Measurements from ENCODE around the gene ZNF443. TPM values are rescaled to one million over a fixed set of nuclear protein-coding genes. Genes with fewer than 3 reads are reported as not detected.

Gene ZNF443
- total and polyA plus RNA-seq, 9 of the 15 experiments (the other 6 are each of a cell fraction or from before 2014, with no cell fraction given) = 1.5 to 4.9 (median 2.8) TPM

DNA sequence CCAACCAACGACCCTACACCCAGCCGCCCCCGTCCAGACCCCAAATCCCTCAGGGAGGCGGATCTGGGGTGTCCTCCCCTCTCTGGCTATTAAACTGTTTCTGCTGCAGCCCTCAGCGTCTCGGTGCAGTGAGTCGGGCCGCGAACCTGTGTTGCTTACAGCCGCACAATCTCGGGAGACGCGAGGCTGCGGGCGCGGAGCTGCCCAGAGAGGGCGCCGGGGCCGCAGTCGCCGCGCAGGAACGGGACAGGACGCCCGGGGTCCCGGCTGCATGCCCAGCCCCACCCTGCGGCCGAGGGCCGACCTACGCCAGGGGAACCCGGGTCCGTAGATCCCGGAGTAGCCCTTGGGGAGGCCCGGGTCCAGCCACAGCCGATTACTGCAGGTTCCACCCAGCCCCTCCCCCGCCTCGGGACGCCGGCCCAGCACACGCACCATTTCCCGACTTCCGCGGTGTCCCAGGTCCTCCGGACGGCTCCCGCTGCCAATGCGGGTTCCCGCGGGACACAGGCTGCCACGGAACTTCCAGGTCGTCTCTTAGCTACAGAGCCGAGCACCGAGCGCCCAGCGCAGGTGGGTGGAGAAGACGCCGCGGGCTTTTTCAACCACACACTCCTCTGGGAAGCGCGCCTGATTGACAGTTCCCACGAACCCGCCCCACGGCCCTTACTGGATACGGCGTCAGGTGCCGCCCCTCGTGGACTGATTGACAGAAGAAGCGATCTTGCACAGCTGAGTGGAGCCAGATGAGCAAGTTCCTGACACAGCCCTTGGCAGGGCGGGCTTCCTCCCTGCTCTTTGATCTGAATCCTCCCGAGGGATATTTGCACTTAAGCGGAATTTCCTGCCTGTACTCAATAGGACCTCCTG lies 40.0 kb downstream of the ZNF443 start, which contains the start of gene ZNF799 (continued):
- TF ChIP-seq, protein P1, sequence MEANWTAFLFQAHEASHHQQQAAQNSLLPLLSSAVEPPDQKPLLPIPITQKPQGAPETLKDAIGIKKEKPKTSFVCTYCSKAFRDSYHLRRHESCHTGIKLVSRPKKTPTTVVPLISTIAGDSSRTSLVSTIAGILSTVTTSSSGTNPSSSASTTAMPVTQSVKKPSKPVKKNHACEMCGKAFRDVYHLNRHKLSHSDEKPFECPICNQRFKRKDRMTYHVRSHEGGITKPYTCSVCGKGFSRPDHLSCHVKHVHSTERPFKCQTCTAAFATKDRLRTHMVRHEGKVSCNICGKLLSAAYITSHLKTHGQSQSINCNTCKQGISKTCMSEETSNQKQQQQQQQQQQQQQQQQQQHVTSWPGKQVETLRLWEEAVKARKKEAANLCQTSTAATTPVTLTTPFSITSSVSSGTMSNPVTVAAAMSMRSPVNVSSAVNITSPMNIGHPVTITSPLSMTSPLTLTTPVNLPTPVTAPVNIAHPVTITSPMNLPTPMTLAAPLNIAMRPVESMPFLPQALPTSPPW (CRISPR knock-in tag; IDR thresholded peaks at IDR 0.05) = peak; percentile 52
- TF ChIP-seq HNRNPUL1 (IDR thresholded peaks at IDR 0.05; ENCODE audit: low read length) = no peak
- no peak for TF ChIP-seq HNRNPH1 (optimal IDR thresholded peaks at IDR 0.05; ENCODE audit: low read depth, low read length)
- TF ChIP-seq HSF4 (CRISPR knock-in tag; IDR thresholded peaks at IDR 0.05; ENCODE audit: borderline replicate concordance) = no peak
- no peak for TF ChIP-seq ELF4 (CRISPR knock-in tag; IDR thresholded peaks at IDR 0.05)
- TF ChIP-seq RBM34 (IDR thresholded peaks at IDR 0.05; ENCODE audit: borderline replicate concordance, insufficient read depth, low read length) = no peak
- TF ChIP-seq NCOR1 (IDR thresholded peaks at IDR 0.05) = no peak
- TF ChIP-seq SETDB1 (IDR thresholded peaks at IDR 0.05; ENCODE audit: low read length) = no peak
- TF ChIP-seq, protein P2, sequence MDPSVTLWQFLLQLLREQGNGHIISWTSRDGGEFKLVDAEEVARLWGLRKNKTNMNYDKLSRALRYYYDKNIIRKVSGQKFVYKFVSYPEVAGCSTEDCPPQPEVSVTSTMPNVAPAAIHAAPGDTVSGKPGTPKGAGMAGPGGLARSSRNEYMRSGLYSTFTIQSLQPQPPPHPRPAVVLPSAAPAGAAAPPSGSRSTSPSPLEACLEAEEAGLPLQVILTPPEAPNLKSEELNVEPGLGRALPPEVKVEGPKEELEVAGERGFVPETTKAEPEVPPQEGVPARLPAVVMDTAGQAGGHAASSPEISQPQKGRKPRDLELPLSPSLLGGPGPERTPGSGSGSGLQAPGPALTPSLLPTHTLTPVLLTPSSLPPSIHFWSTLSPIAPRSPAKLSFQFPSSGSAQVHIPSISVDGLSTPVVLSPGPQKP (CRISPR knock-in tag; IDR thresholded peaks at IDR 0.05) = no peak
- TF ChIP-seq NR2C1 (IDR thresholded peaks at IDR 0.05) = no peak
- no peak for TF ChIP-seq NR2C1 (tag; IDR thresholded peaks at IDR 0.05)
- TF ChIP-seq RBM15 (IDR thresholded peaks at IDR 0.05; ENCODE audit: insufficient read depth, low read length) = no peak
- no peak for TF ChIP-seq ZNF408 (CRISPR knock-in tag; IDR thresholded peaks at IDR 0.05; ENCODE audit: low read depth)
- TF ChIP-seq, protein P3, sequence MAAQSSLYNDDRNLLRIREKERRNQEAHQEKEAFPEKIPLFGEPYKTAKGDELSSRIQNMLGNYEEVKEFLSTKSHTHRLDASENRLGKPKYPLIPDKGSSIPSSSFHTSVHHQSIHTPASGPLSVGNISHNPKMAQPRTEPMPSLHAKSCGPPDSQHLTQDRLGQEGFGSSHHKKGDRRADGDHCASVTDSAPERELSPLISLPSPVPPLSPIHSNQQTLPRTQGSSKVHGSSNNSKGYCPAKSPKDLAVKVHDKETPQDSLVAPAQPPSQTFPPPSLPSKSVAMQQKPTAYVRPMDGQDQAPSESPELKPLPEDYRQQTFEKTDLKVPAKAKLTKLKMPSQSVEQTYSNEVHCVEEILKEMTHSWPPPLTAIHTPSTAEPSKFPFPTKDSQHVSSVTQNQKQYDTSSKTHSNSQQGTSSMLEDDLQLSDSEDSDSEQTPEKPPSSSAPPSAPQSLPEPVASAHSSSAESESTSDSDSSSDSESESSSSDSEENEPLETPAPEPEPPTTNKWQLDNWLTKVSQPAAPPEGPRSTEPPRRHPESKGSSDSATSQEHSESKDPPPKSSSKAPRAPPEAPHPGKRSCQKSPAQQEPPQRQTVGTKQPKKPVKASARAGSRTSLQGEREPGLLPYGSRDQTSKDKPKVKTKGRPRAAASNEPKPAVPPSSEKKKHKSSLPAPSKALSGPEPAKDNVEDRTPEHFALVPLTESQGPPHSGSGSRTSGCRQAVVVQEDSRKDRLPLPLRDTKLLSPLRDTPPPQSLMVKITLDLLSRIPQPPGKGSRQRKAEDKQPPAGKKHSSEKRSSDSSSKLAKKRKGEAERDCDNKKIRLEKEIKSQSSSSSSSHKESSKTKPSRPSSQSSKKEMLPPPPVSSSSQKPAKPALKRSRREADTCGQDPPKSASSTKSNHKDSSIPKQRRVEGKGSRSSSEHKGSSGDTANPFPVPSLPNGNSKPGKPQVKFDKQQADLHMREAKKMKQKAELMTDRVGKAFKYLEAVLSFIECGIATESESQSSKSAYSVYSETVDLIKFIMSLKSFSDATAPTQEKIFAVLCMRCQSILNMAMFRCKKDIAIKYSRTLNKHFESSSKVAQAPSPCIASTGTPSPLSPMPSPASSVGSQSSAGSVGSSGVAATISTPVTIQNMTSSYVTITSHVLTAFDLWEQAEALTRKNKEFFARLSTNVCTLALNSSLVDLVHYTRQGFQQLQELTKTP (IDR thresholded peaks at IDR 0.05; ENCODE audit: low read depth in 1 of 2, partially characterized antibody in 2 of 2) = no peak
- TF ChIP-seq, protein P4, sequence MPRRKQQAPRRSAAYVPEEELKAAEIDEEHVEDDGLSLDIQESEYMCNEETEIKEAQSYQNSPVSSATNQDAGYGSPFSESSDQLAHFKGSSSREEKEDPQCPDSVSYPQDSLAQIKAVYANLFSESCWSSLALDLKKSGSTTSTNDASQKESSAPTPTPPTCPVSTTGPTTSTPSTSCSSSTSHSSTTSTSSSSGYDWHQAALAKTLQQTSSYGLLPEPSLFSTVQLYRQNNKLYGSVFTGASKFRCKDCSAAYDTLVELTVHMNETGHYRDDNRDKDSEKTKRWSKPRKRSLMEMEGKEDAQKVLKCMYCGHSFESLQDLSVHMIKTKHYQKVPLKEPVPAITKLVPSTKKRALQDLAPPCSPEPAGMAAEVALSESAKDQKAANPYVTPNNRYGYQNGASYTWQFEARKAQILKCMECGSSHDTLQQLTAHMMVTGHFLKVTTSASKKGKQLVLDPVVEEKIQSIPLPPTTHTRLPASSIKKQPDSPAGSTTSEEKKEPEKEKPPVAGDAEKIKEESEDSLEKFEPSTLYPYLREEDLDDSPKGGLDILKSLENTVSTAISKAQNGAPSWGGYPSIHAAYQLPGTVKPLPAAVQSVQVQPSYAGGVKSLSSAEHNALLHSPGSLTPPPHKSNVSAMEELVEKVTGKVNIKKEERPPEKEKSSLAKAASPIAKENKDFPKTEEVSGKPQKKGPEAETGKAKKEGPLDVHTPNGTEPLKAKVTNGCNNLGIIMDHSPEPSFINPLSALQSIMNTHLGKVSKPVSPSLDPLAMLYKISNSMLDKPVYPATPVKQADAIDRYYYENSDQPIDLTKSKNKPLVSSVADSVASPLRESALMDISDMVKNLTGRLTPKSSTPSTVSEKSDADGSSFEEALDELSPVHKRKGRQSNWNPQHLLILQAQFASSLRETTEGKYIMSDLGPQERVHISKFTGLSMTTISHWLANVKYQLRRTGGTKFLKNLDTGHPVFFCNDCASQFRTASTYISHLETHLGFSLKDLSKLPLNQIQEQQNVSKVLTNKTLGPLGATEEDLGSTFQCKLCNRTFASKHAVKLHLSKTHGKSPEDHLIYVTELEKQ (CRISPR knock-in tag; IDR thresholded peaks at IDR 0.05) = no peak
- TF ChIP-seq POU5F1 (IDR thresholded peaks at IDR 0.05; ENCODE audit: borderline replicate concordance, low read depth, low read length, partially characterized antibody) = no peak

All from K562 (cell line).